H9 (cell line): ENCODE measurements around the gene MYH14. TPM values are rescaled to one million over a fixed set of nuclear protein-coding genes. Genes with fewer than 3 reads are reported as not detected.

Source experiments
- DNase-seq: peaks from one replicate; pipeline ENCODE4 v3.0.0-alpha.2; 2017
- H2AFZ ChIP-seq: one replicate; pipeline ENCODE4 v1.6.1; 2013; ENCODE audit warnings: mild to moderate bottlenecking, low read length, control low read depth, moderate library complexity
- H2AK5ac ChIP-seq: 2 replicates; pipeline ENCODE4 v1.6.1; 2013; ENCODE audit warnings: low read length, control low read depth, mixed read lengths; ENCODE audit not compliant: insufficient read length
- H2BK120ac ChIP-seq: one replicate; pipeline ENCODE4 v1.6.1; 2013; ENCODE audit warnings: low read depth, mild to moderate bottlenecking, low read length, control low read depth, inconsistent platforms; ENCODE audit not compliant: poor library complexity, severe bottlenecking
- H2BK12ac ChIP-seq: 2 replicates; pipeline ENCODE4 v1.6.1; 2013; ENCODE audit warnings: low read length, control low read depth, mixed read lengths, low read depth; ENCODE audit not compliant: insufficient read length
- H2BK15ac ChIP-seq: 2 replicates; pipeline ENCODE4 v1.6.1; 2013; ENCODE audit warnings: low read depth, low read length, control low read depth
- H2BK20ac ChIP-seq: one replicate; pipeline ENCODE4 v1.6.1; 2013; ENCODE audit warnings: low read depth, mild to moderate bottlenecking, low read length, control low read depth, inconsistent platforms; ENCODE audit not compliant: poor library complexity, severe bottlenecking
- H2BK5ac ChIP-seq: 2 replicates; pipeline ENCODE4 v1.6.1; 2013; ENCODE audit warnings: low read length, control low read depth, mixed read lengths; ENCODE audit not compliant: insufficient read length
- H3K14ac ChIP-seq: 2 replicates; pipeline ENCODE4 v1.6.1; 2013; ENCODE audit warnings: low read length, control low read depth; ENCODE audit not compliant: insufficient read depth
- H3K18ac ChIP-seq: 2 replicates; pipeline ENCODE4 v1.6.1; 2013; ENCODE audit warnings: low read depth, mild to moderate bottlenecking, mixed read lengths, low read length, control low read depth; ENCODE audit not compliant: insufficient read length
- H3K23ac ChIP-seq: 2 replicates; pipeline ENCODE4 v1.6.1; 2013; ENCODE audit warnings: low read length, control low read depth, mixed read lengths, low read depth; ENCODE audit not compliant: insufficient read length
- H3K23me2 ChIP-seq: 2 replicates; pipeline ENCODE4 v1.6.1; 2013; ENCODE audit warnings: low read depth, mild to moderate bottlenecking, mixed read lengths, low read length, control low read depth; ENCODE audit not compliant: insufficient read length, poor library complexity, severe bottlenecking
- H3K27ac ChIP-seq: 2 replicates; pipeline ENCODE4 v1.5.1; 2013; ENCODE audit warnings: low read length, control low read depth, mixed read lengths, low read depth; ENCODE audit not compliant: insufficient read length
- H3K27me3 ChIP-seq: 2 replicates; pipeline ENCODE4 v1.6.1; 2013; ENCODE audit warnings: low read length, control low read depth, inconsistent platforms; ENCODE audit not compliant: insufficient read depth
- H3K4ac ChIP-seq: 2 replicates; pipeline ENCODE4 v1.6.1; 2013; ENCODE audit warnings: low read depth, mild to moderate bottlenecking, control low read depth, inconsistent platforms, low read length, moderate library complexity
- H3K4me1 ChIP-seq: 2 replicates; pipeline ENCODE4 v1.6.1; 2013; ENCODE audit warnings: low read length, control low read depth, inconsistent platforms; ENCODE audit not compliant: insufficient read depth
- H3K4me2 ChIP-seq: 2 replicates; pipeline ENCODE4 v1.6.1; 2013; ENCODE audit warnings: low read length, control low read depth, mixed read lengths; ENCODE audit not compliant: insufficient read length, insufficient read depth
- H3K56ac ChIP-seq: 2 replicates; pipeline ENCODE4 v1.6.1; 2013; ENCODE audit warnings: low read depth, mild to moderate bottlenecking, mixed read lengths, low read length, control low read depth; ENCODE audit not compliant: insufficient read length
- H3K79me1 ChIP-seq: 2 replicates; pipeline ENCODE4 v1.6.1; 2013; ENCODE audit warnings: low read depth, mild to moderate bottlenecking, moderate library complexity, low read length, control low read depth, inconsistent platforms; ENCODE audit not compliant: insufficient read depth, poor library complexity, severe bottlenecking
- H3K79me2 ChIP-seq: 2 replicates; pipeline ENCODE4 v1.6.1; 2013; ENCODE audit warnings: low read length, control low read depth, inconsistent platforms; ENCODE audit not compliant: insufficient read depth
- H3K9ac ChIP-seq: 2 replicates; pipeline ENCODE4 v1.6.1; 2013; ENCODE audit warnings: low read length, control low read depth, mixed read lengths; ENCODE audit not compliant: insufficient read length; ENCODE audit errors: extremely low read depth
- H3K9me3 ChIP-seq: one replicate; pipeline ENCODE4 v1.6.1; 2013; ENCODE audit warnings: low read depth, low read length, inconsistent platforms; ENCODE audit not compliant: control insufficient read depth
- H3T11ph ChIP-seq: one replicate; pipeline ENCODE4 v1.6.1; 2013; ENCODE audit warnings: mild to moderate bottlenecking, low read length, control low read depth, inconsistent platforms
- H4K20me1 ChIP-seq: one replicate; pipeline ENCODE4 v1.6.1; 2013; ENCODE audit not compliant: control insufficient read depth, insufficient read length, insufficient read depth
- H4K5ac ChIP-seq: 2 replicates; pipeline ENCODE4 v1.6.1; 2013; ENCODE audit warnings: low read depth, mild to moderate bottlenecking, mixed read lengths, low read length, control low read depth; ENCODE audit not compliant: insufficient read length
- H4K8ac ChIP-seq: replicated peaks from 2 replicates; pipeline ENCODE4 v1.6.1; 2013; ENCODE audit warnings: low read length, control low read depth, mixed read lengths, low read depth; ENCODE audit not compliant: insufficient read length
- H4K91ac ChIP-seq: 2 replicates; pipeline ENCODE4 v1.6.1; 2013; ENCODE audit warnings: low read depth, mild to moderate bottlenecking, moderate library complexity, mixed read lengths, low read length, control low read depth; ENCODE audit not compliant: insufficient read length
- H3K27ac Mint-ChIP-seq, 3 experiments: 2 replicates in 2 of 3; 3 replicates in 1 of 3; pipeline ENCODE4 v1.8.0; 2020 to 2021; ENCODE audit warnings: mixed read lengths in 3 of 3, mild to moderate bottlenecking in 1 of 3, moderate library complexity in 1 of 3
- H3K27me3 Mint-ChIP-seq: 2 replicates; pipeline ENCODE4 v1.8.0; 2021; ENCODE audit warnings: low read depth, mild to moderate bottlenecking, moderate library complexity, mixed read lengths
- H3K36me3 Mint-ChIP-seq, 3 experiments: 2 replicates in 2 of 3; 3 replicates in 1 of 3; pipeline ENCODE4 v1.8.0; 2020 to 2021; ENCODE audit warnings: low read depth in 3 of 3, mixed read lengths in 3 of 3; ENCODE audit not compliant: insufficient read depth in 1 of 3
- H3K4me1 Mint-ChIP-seq, 2 experiments: 2 replicates each; pipeline ENCODE4 v1.8.0; 2020; ENCODE audit warnings: mixed read lengths in 2 of 2
- H3K4me3 Mint-ChIP-seq, 2 experiments: 2 replicates in 1 of 2; 3 replicates in 1 of 2; pipeline ENCODE4 v1.8.0; 2020 to 2021; ENCODE audit warnings: mild to moderate bottlenecking in 2 of 2, mixed read lengths in 2 of 2, moderate library complexity in 1 of 2
- H3K9me3 Mint-ChIP-seq, 2 experiments: 2 replicates in 1 of 2; 3 replicates in 1 of 2; pipeline ENCODE4 v1.8.0; 2020; ENCODE audit warnings: mild to moderate bottlenecking in 2 of 2, mixed read lengths in 2 of 2, moderate library complexity in 1 of 2
- CTCF ChIP-seq: fragments of 200-600 bp; sonication (generic); conservative IDR thresholded peaks from 3 replicates; pipeline ENCODE4 v1.8.0; 2021; ENCODE audit warnings: antibody characterized with exemption, mild to moderate bottlenecking
- total RNA-seq: library from RNA; stranded (reverse); gene quantifications from 2 replicates; pipeline ENCODE4 v1.2.1, GENCODE V29; 2021

MYH14 gene
- total RNA-seq, 1 experiment from 2014 or later: 27.7 TPM

GRCh38 chr19:50303558-50303957 is 100.1 kb downstream of the MYH14 start:
- H2BK15ac ChIP-seq: no peak overlapping the region; the same call in 1 of the 2 replicates
- H3K9me3 ChIP-seq: no peaks in the 10 kb centered on the region
- H3K79me2 ChIP-seq: no peaks in the 10 kb centered on the region
- H2AK5ac ChIP-seq: no peak overlapping the region
- H2BK5ac ChIP-seq: no peak overlapping the region
- H3K23ac ChIP-seq: no peak overlapping the region
- H2BK20ac ChIP-seq: no peak overlapping the region
- Mint-ChIP-seq H3K36me3 (peaks cover 12 to 35% (median 29%) of the 10 kb centered on the region in 3 experiments; a peak in 6 of 7 replicates), H3K4me1 (no peaks in the 10 kb centered on the region), H3K4me3 (no peak overlapping the region), H3K27me3 (peaks cover 15% of the 10 kb centered on the region), H3K27ac (no peak overlapping the region), H3K9me3 (no peaks in the 10 kb centered on the region)
- no peak overlapping the region for H3K56ac ChIP-seq
- DNase-seq: no peak
- H4K91ac ChIP-seq: no peak overlapping the region
- no peak overlapping the region for H3K9ac ChIP-seq
- no peak overlapping the region for H4K5ac ChIP-seq
- no peak overlapping the region for H3K14ac ChIP-seq
- H3K4me1 ChIP-seq: no peaks in the 10 kb centered on the region
- no peaks in the 10 kb centered on the region for H3K79me1 ChIP-seq
- H3K18ac ChIP-seq: no peak overlapping the region
- TF ChIP-seq CTCF: no peak
- no peaks in the 10 kb centered on the region for H3K23me2 ChIP-seq
- H3K4ac ChIP-seq: no peak overlapping the region
- no peak overlapping the region for H2BK120ac ChIP-seq
- no peaks in the 10 kb centered on the region for H4K20me1 ChIP-seq
- H3T11ph ChIP-seq: no peak overlapping the region
- H3K27me3 ChIP-seq: no peaks in the 10 kb centered on the region
- H3K4me2 ChIP-seq: no peak overlapping the region
- H2AFZ ChIP-seq: no peak overlapping the region
- no peak overlapping the region for H2BK12ac ChIP-seq
- H3K27ac ChIP-seq: no peak overlapping the region
- H4K8ac ChIP-seq: no peak overlapping the region
